Neural cell (in vitro differentiated cells): ENCODE data around the gene PGF. TPM values are rescaled to one million over a fixed set of nuclear protein-coding genes. Genes with fewer than 3 reads are reported as not detected.

ENCODE experiments used
- H2AFZ ChIP-seq: fragments of 200-600, 300-800 bp; sonication (generic), shearing (Covaris generic); 2 replicates; pipeline ENCODE4 v1.6.0; 2014; ENCODE audit warnings: low read depth, mild to moderate bottlenecking, antibody characterized with exemption, low read length, moderate library complexity
- H3F3A ChIP-seq: fragments of 200-600 bp; shearing (Covaris generic); 2 replicates; pipeline ENCODE4 v1.6.1; 2016; ENCODE audit warnings: mild to moderate bottlenecking, moderate library complexity, mixed read lengths, antibody characterized with exemption, low read length; ENCODE audit not compliant: insufficient read depth, poor library complexity, severe bottlenecking
- H3K27ac ChIP-seq: fragments of 200-600, 300-800 bp; sonication (generic), shearing (Covaris generic); 2 replicates; pipeline ENCODE4 v1.5.1; 2014; ENCODE audit warnings: mild to moderate bottlenecking, low read length, moderate library complexity
- H3K27me3 ChIP-seq: fragments of 300-800, 200-600 bp; sonication (generic), shearing (Covaris generic); 2 replicates; pipeline ENCODE4 v1.6.0; 2014; ENCODE audit warnings: mild to moderate bottlenecking, low read depth, low read length, moderate library complexity; ENCODE audit not compliant: insufficient read depth
- H3K36me3 ChIP-seq: fragments of 300-800, 200-600 bp; sonication (generic), shearing (Covaris generic); 2 replicates; pipeline ENCODE4 v1.5.1; 2014; ENCODE audit warnings: mild to moderate bottlenecking, antibody characterized with exemption, low read length, moderate library complexity; ENCODE audit not compliant: insufficient read depth
- H3K4me2 ChIP-seq: fragments of 300-800, 200-600 bp; sonication (generic), shearing (Covaris generic); 2 replicates; pipeline ENCODE4 v1.6.0; 2014; ENCODE audit warnings: mild to moderate bottlenecking, low read length
- H3K4me3 ChIP-seq: fragments of 300-800, 200-600 bp; sonication (generic), shearing (Covaris generic); 2 replicates; pipeline ENCODE4 v1.5.1; 2014; ENCODE audit warnings: mild to moderate bottlenecking, low read length, moderate library complexity
- H3K79me2 ChIP-seq: fragments of 200-600 bp; shearing (Covaris generic); replicated peaks from 2 replicates; pipeline ENCODE4 v1.6.0; 2014; ENCODE audit warnings: mild to moderate bottlenecking, low read length, moderate library complexity; ENCODE audit not compliant: insufficient read depth
- H3K9ac ChIP-seq: fragments of 300-800, 200-600 bp; sonication (generic), shearing (Covaris generic); 2 replicates; pipeline ENCODE4 v1.6.1; 2016; ENCODE audit warnings: mild to moderate bottlenecking, low read length, mixed read lengths
- H3K9me2 ChIP-seq: fragments of 200-600 bp; shearing (Covaris generic); 2 replicates; pipeline ENCODE4 v1.6.1; 2016; ENCODE audit warnings: mild to moderate bottlenecking, low read length, mixed read lengths; ENCODE audit not compliant: insufficient read depth
- H3K9me3 ChIP-seq: fragments of 200-600, 300-800 bp; sonication (generic), shearing (Covaris generic); 2 replicates; pipeline ENCODE4 v1.6.1; 2016; ENCODE audit warnings: mild to moderate bottlenecking, mixed run types, low read length, moderate library complexity, mixed read lengths
- H4K20me1 ChIP-seq: fragments of 200-600 bp; shearing (Covaris generic); 2 replicates; pipeline ENCODE4 v1.6.1; 2016; ENCODE audit warnings: mild to moderate bottlenecking, mixed run types; ENCODE audit not compliant: insufficient read depth
- CTCF ChIP-seq: fragments of 450-650 bp; IDR thresholded peaks from 2 replicates; pipeline ENCODE4 v1.5.1; 2014; ENCODE audit warnings: antibody characterized with exemption, mild to moderate bottlenecking, moderate library complexity; ENCODE audit not compliant: poor library complexity, severe bottlenecking
- EP300 ChIP-seq: fragments of 450-650 bp; conservative IDR thresholded peaks from 2 replicates; pipeline ENCODE4 v1.6.1; 2014; ENCODE audit warnings: antibody characterized with exemption, mild to moderate bottlenecking, moderate library complexity; ENCODE audit not compliant: poor library complexity, severe bottlenecking
- EZH2 ChIP-seq: fragments of 200-600, 300-800 bp; shearing (Covaris generic), sonication (generic); IDR thresholded peaks from 2 replicates; pipeline ENCODE4 v1.6.1; 2014; ENCODE audit warnings: antibody characterized with exemption, low read length, borderline replicate concordance, mild to moderate bottlenecking; ENCODE audit not compliant: insufficient read depth, poor library complexity, severe bottlenecking
- MXI1 ChIP-seq: fragments of 450-650 bp; conservative IDR thresholded peaks from 2 replicates; pipeline ENCODE4 v1.6.1; 2014; ENCODE audit warnings: antibody characterized with exemption, mild to moderate bottlenecking; ENCODE audit not compliant: poor library complexity, severe bottlenecking
- POLR2AphosphoS5 ChIP-seq: IDR thresholded peaks from 2 replicates; pipeline ENCODE4 v1.6.1; 2012
- RAD21 ChIP-seq: fragments of 450-650 bp; conservative IDR thresholded peaks from 2 replicates; pipeline ENCODE4 v1.6.1; 2014; ENCODE audit warnings: antibody characterized with exemption, mild to moderate bottlenecking, moderate library complexity
- REST ChIP-seq: IDR thresholded peaks from 2 replicates; pipeline ENCODE4 v1.6.1; 2012; ENCODE audit warnings: borderline replicate concordance
- SMC3 ChIP-seq: fragments of 450-650 bp; conservative IDR thresholded peaks from 2 replicates; pipeline ENCODE4 v1.6.1; 2014; ENCODE audit warnings: antibody characterized with exemption, mild to moderate bottlenecking, moderate library complexity; ENCODE audit not compliant: poor library complexity
- TAF1 ChIP-seq: IDR thresholded peaks from 2 replicates; pipeline ENCODE4 v1.6.1; 2012; ENCODE audit warnings: low read depth
- polyA plus RNA-seq: library from polyadenylated mRNA; depleted of rRNA; stranded (reverse); fragments of >200 nt; gene quantifications from 2 replicates; pipeline ENCODE4 v1.2.3, GENCODE V29; 2014

PGF gene
- polyA plus RNA-seq, 1 donor from 2014 or later, result not detected

- H3K36me3 ChIP-seq, result no peaks in the 10 kb centered on the region
- H3K4me2 ChIP-seq, result no peak overlapping the region
- TF ChIP-seq REST, result no peak
- no peak for TF ChIP-seq SMC3
- TF ChIP-seq MXI1, result no peak
- no peak for TF ChIP-seq POLR2AphosphoS5
- TF ChIP-seq CTCF, result no peak
- no peak for TF ChIP-seq EP300
- no peak for TF ChIP-seq RAD21
- no peak for TF ChIP-seq TAF1
- no peak for TF ChIP-seq EZH2
- H3F3A ChIP-seq, result no peaks in the 10 kb centered on the region
- H3K9me2 ChIP-seq, result no peaks in the 10 kb centered on the region
- H3K27me3 ChIP-seq, result peaks cover 5% of the 10 kb centered on the region
- no peaks in the 10 kb centered on the region for H4K20me1 ChIP-seq
- H3K9ac ChIP-seq, result no peak overlapping the region
- no peak overlapping the region for H2AFZ ChIP-seq
- H3K79me2 ChIP-seq, result no peaks in the 10 kb centered on the region
- no peaks in the 10 kb centered on the region for H3K9me3 ChIP-seq
- H3K4me3 ChIP-seq, result no peak overlapping the region
- no peak overlapping the region for H3K27ac ChIP-seq
These were observed 5.3 kb upstream of the PGF start for GRCh38 chr14:74960736-74961135.

GRCh38 chr14:74959596-74960180 lies 4.3 kb upstream of the PGF start:
- Histone ChIP-seq H3F3A (no peaks in the 10 kb centered on the region), H3K4me2 (no peak overlapping the region), H3K36me3 (no peaks in the 10 kb centered on the region), H3K27me3 (peaks cover 14% of the 10 kb centered on the region), H3K4me3 (no peak overlapping the region), H3K9me2 (no peaks in the 10 kb centered on the region), H3K79me2 (no peaks in the 10 kb centered on the region), H3K9ac (no peak overlapping the region), H4K20me1 (no peaks in the 10 kb centered on the region), H3K9me3 (no peaks in the 10 kb centered on the region), H2AFZ (no peak overlapping the region), H3K27ac (no peak overlapping the region)
- no peak for TF ChIP-seq REST
- no peak for TF ChIP-seq POLR2AphosphoS5
- TF ChIP-seq RAD21, result no peak
- no peak for TF ChIP-seq MXI1
- TF ChIP-seq SMC3, result no peak
- TF ChIP-seq EP300, result no peak
- no peak for TF ChIP-seq CTCF
- no peak for TF ChIP-seq EZH2
- no peak for TF ChIP-seq TAF1
